HL-60 (cell line): ENCODE data around the gene DHX35.

Experiments used
- CTCF ChIP-seq: IDR thresholded peaks from one replicate; pipeline ENCODE4 v1.5.1; 2011; ENCODE audit warnings: low read length, control low read depth, inconsistent platforms; ENCODE audit not compliant: insufficient read depth
- GABPA ChIP-seq: IDR thresholded peaks from 2 replicates; pipeline ENCODE4 v1.6.1; 2012; ENCODE audit warnings: low read depth
- POLR2AphosphoS5 ChIP-seq: IDR thresholded peaks from 2 replicates; pipeline ENCODE4 v1.6.1; 2012; ENCODE audit warnings: low read depth

GRCh38 chr20:38986663-38987062, 24.5 kb downstream of the DHX35 start:
- TF ChIP-seq POLR2AphosphoS5 (no peak), GABPA (no peak), CTCF (no peak)
